ENCODE results near the gene MXRA8.

The MXRA8 gene

DNA sequence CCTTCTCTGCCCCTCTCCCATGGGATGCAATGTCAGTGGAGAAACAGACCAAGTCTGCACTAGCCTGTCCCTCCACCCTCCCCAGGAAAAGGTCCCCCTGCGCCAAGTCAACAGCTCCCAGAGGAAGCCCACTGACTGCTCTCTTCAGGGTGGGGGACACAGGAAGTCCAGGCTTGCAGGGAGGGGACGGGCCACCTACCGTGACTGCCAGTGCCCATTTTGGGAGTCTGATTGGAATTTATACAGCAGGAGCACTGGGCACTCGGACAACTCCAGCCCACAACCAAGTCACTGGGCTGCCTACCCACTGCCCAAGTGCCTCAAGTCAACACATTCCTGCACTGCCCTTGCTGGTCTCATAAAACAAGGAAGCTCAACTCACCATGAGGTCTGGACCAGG is 34.7 kb upstream of the MXRA8 start:
- POLR2A ChIA-PET, result no interaction called here

GRCh38 chr1:1391225-1391624 is 32.9 kb upstream of the MXRA8 start:
- ChIA-PET CTCF (interaction anchor here (2.5 kb wide), 1 partner anchor 11 kb away, joined by 9 read pairs; no protein-coding TSS in a partner anchor), POLR2A (interaction anchor here (1.8 kb wide), 1 partner anchor 8 kb away, joined by 7 read pairs; the partner anchor contains the start of gene CCNL2)
- no peak for TF ChIP-seq CTBP1 (IDR thresholded peaks at IDR 0.05; ENCODE audit: borderline replicate concordance)
- TF ChIP-seq FOXM1 (IDR thresholded peaks at IDR 0.05; ENCODE audit: borderline replicate concordance), result no peak
- no peak for TF ChIP-seq L3MBTL2 (conservative IDR thresholded peaks at IDR 0.05)
- TF ChIP-seq LEF1 (IDR thresholded peaks at IDR 0.05; ENCODE audit: borderline replicate concordance), result no peak
- no peak for TF ChIP-seq ELF4 (IDR thresholded peaks at IDR 0.05)

More for the DNA sequence above, 34.7 kb upstream of the MXRA8 start:
- no peak for DNase-seq (ENCODE audit: extremely low spot score)
- TF ChIP-seq LEF1 (IDR thresholded peaks at IDR 0.05; ENCODE audit: borderline replicate concordance) (no peak), ELF4 (IDR thresholded peaks at IDR 0.05) (no peak), ARNT (IDR thresholded peaks at IDR 0.05) (no peak), FOXK2 (IDR thresholded peaks at IDR 0.05) (no peak), SUZ12 (IDR thresholded peaks at IDR 0.05) (no peak), BHLHE40 (IDR thresholded peaks at IDR 0.05; ENCODE audit: borderline replicate concordance) (no peak), HDGF (IDR thresholded peaks at IDR 0.05; ENCODE audit: borderline replicate concordance) (no peak), ZNF384 (IDR thresholded peaks at IDR 0.05) (no peak), L3MBTL2 (conservative IDR thresholded peaks at IDR 0.05) (no peak), PKNOX1 (IDR thresholded peaks at IDR 0.05) (no peak)
- CTCF ChIA-PET, result interaction anchor here (2.5 kb wide), 1 partner anchor 9 kb away, joined by 9 read pairs; no protein-coding TSS in a partner anchor

GRCh38 chr1:1390675-1391074 is 32.3 kb upstream of the MXRA8 start:
- ChIA-PET CTCF (interaction anchor here (2.5 kb wide), 1 partner anchor 12 kb away, joined by 9 read pairs; no protein-coding TSS in a partner anchor), POLR2A (interaction anchor here (1.8 kb wide), 1 partner anchor 8 kb away, joined by 7 read pairs; the partner anchor contains the start of gene CCNL2)
- DNase-seq (ENCODE audit: extremely low spot score), result no peak
- TF ChIP-seq SP1 (IDR thresholded peaks at IDR 0.05) (no peak), BHLHE40 (IDR thresholded peaks at IDR 0.05; ENCODE audit: borderline replicate concordance) (no peak), PKNOX1 (IDR thresholded peaks at IDR 0.05) (no peak), ELF4 (IDR thresholded peaks at IDR 0.05) (no peak), ARNT (IDR thresholded peaks at IDR 0.05) (no peak), TARDBP (IDR thresholded peaks at IDR 0.05) (no peak), NFRKB (IDR thresholded peaks at IDR 0.05) (no peak), CTBP1 (IDR thresholded peaks at IDR 0.05; ENCODE audit: borderline replicate concordance) (no peak)

More at GRCh38 chr1:1391225-1391624, 32.9 kb upstream of the MXRA8 start:
- DNase-seq (ENCODE audit: extremely low spot score), result no peak

DNA sequence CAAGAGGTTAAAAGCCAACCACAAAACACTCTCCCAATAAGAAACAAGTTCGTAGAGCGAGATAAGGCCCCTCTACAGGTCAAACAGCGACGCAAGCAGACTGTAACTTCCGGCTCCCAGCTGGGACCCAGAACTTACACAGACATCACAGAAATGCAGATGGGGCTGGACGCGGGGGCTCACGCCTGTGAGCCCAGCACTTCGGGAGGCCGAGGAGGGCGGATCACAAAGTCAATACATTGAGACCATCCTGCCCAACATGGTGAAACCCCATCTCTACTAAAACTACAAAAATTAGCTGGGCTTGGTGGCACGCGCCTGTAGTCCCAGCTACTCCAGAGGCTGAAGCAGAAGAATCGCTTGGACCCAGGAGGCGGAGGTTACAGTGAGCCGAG is 29.7 kb upstream of the MXRA8 start:
- ChIA-PET CTCF (interaction anchor here (0.6 kb wide), 1 partner anchor 87 kb away, joined by 3 read pairs; no protein-coding TSS in a partner anchor), POLR2A (interaction anchor here (1.0 to 1.7 kb wide), 3 partner anchors 11 to 20 kb away, joined by 4 to 5 read pairs (median 5); partner anchors contain the start of genes AURKAIP1 and CCNL2)
- no peak for DNase-seq (ENCODE audit: extremely low spot score)
- TF ChIP-seq BHLHE40 (IDR thresholded peaks at IDR 0.05; ENCODE audit: borderline replicate concordance) (no peak), SP1 (IDR thresholded peaks at IDR 0.05) (no peak), FOXA1 (IDR thresholded peaks at IDR 0.05) (no peak), LEF1 (IDR thresholded peaks at IDR 0.05; ENCODE audit: borderline replicate concordance) (no peak), SUZ12 (IDR thresholded peaks at IDR 0.05) (no peak), NFRKB (IDR thresholded peaks at IDR 0.05) (no peak), ARNT (IDR thresholded peaks at IDR 0.05) (no peak), ELF4 (IDR thresholded peaks at IDR 0.05) (no peak), TARDBP (IDR thresholded peaks at IDR 0.05) (no peak), CTBP1 (IDR thresholded peaks at IDR 0.05; ENCODE audit: borderline replicate concordance) (no peak), FOXM1 (IDR thresholded peaks at IDR 0.05; ENCODE audit: borderline replicate concordance) (no peak), FOXK2 (IDR thresholded peaks at IDR 0.05) (no peak), ZNF384 (IDR thresholded peaks at IDR 0.05) (no peak)

DNA sequence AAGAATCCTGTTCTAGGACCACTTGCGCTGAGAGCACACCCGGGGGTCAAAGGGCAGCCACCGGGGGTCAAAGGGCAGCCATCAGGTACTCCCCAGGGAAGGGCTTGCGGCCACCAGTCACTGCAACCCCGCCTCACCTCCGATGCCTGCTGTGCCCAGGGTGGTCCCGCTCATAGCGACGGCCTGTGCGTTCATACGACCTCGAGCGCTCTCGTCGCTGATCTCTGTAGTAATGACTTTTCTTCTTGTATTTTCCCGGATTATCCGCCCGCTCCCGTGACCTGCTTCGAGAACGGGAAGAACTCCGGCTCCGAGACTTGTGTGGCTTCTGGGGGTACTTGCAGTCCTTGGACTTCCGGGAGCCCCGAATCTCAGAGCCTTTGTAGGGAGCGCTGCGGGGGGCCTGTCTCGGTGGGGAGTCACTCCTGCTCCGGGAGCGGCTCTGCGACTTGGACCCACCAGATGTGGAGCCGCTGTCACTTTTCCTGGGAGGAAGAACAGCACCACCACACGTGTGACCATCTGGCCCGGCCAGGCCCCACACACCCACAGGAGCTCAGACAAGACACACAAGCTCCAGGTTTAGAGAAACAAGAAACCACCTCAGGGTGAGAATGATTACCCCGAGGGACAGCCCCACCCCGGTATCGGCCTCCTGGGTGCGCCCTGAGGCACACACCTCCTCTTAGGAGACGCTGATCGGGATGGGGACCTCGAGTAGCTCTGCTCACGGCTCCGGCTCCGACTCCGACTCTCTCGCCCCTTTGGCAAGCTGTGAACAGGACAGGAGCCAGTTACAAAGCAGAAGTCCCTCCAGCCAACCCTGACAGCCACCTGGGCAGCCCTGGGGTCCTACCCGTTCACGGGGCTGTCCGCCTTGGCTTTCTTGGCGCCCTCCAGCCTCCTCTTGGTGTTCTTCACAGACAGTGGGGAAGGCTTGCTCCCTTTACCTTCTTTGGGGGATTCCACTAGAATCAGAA is 29.0 kb upstream of the MXRA8 start:
- TF ChIP-seq ELF4 (IDR thresholded peaks at IDR 0.05), result no peak
- TF ChIP-seq ZNF384 (IDR thresholded peaks at IDR 0.05), result no peak
- TF ChIP-seq ARNT (IDR thresholded peaks at IDR 0.05), result no peak
- no peak for TF ChIP-seq PKNOX1 (IDR thresholded peaks at IDR 0.05)
- no peak for TF ChIP-seq BHLHE40 (IDR thresholded peaks at IDR 0.05; ENCODE audit: borderline replicate concordance)
- no peak for TF ChIP-seq LEF1 (IDR thresholded peaks at IDR 0.05; ENCODE audit: borderline replicate concordance)
- TF ChIP-seq SP1 (IDR thresholded peaks at IDR 0.05), result no peak
- TF ChIP-seq NFRKB (IDR thresholded peaks at IDR 0.05), result no peak
- no peak for TF ChIP-seq SUZ12 (IDR thresholded peaks at IDR 0.05)
- TF ChIP-seq L3MBTL2 (conservative IDR thresholded peaks at IDR 0.05), result no peak
- no peak for TF ChIP-seq FOXA1 (IDR thresholded peaks at IDR 0.05)
- no peak for TF ChIP-seq FOXM1 (IDR thresholded peaks at IDR 0.05; ENCODE audit: borderline replicate concordance)
- no peak for TF ChIP-seq HDGF (IDR thresholded peaks at IDR 0.05; ENCODE audit: borderline replicate concordance)
- TF ChIP-seq CTBP1 (IDR thresholded peaks at IDR 0.05; ENCODE audit: borderline replicate concordance), result no peak
- TF ChIP-seq TARDBP (IDR thresholded peaks at IDR 0.05), result no peak
- no peak for TF ChIP-seq FOXK2 (IDR thresholded peaks at IDR 0.05)
- DNase-seq (ENCODE audit: extremely low spot score), result no peak
- ChIA-PET POLR2A (interaction anchor here (1.0 to 1.7 kb wide), 3 partner anchors 12 to 20 kb away, joined by 4 to 5 read pairs (median 5); partner anchors contain the start of genes AURKAIP1 and CCNL2), CTCF (interaction anchor here (0.6 kb wide), 1 partner anchor 86 kb away, joined by 3 read pairs; no protein-coding TSS in a partner anchor)

All from HEK293T (cell line).